Heart right ventricle (tissue), 16 donors: ENCODE results near the gene PRSS48. TPM values are rescaled to one million over a fixed set of nuclear protein-coding genes. Genes with fewer than 3 reads are reported as not detected.

Experiments used
- ATAC-seq, 8 donors: fragments of 200-7000 bp; cut with Tn5 transposase; one replicate each; pipeline ENCODE4 v1.9.1; 2020; ENCODE audit warnings: mild to moderate bottlenecking in 8 of 8, moderate library complexity in 8 of 8, moderate number of reproducible peaks in 1 of 8
- DNase-seq, 2 donors: peaks; one replicate each; pipeline ENCODE4 v3.0.0-alpha.2; 2020
- H3K27ac ChIP-seq, 10 donors: fragments of 200-600 bp; sonication (generic) in 2 of 10; one replicate each; pipeline versions ENCODE4 v1.5.0 to v1.8.0; 2020 to 2022; ENCODE audit warnings: mild to moderate bottlenecking in 3 of 10
- H3K27me3 ChIP-seq, 7 donors: fragments of 200-600 bp; one replicate each; pipeline ENCODE4 v1.8.0; 2021 to 2022; ENCODE audit warnings: mild to moderate bottlenecking in 2 of 7
- H3K36me3 ChIP-seq, 9 donors: fragments of 200-600 bp; sonication (generic) in 1 of 9; one replicate each; pipeline versions ENCODE4 v1.5.0 to v1.8.0; 2020 to 2022; ENCODE audit warnings: mild to moderate bottlenecking in 2 of 9
- H3K4me1 ChIP-seq, 9 donors: fragments of 200-600 bp; sonication (generic) in 1 of 9; one replicate each; pipeline versions ENCODE4 v1.5.0 to v1.8.0; 2020 to 2022; ENCODE audit warnings: mild to moderate bottlenecking in 4 of 9
- H3K4me3 ChIP-seq, 10 donors: fragments of 200-600 bp; sonication (generic) in 2 of 10; one replicate each; pipeline versions ENCODE4 v1.5.0 to v1.8.0; 2020 to 2022; ENCODE audit warnings: mild to moderate bottlenecking in 7 of 10, moderate library complexity in 2 of 10
- H3K9me3 ChIP-seq, 11 donors: fragments of 200-600 bp in 10 of 11; sonication (generic) in 2 of 11; one replicate each; pipeline versions ENCODE4 v1.5.0 to v1.8.0; 2013 to 2022; ENCODE audit warnings: mild to moderate bottlenecking in 2 of 11, control low read depth in 1 of 11, moderate library complexity in 1 of 11
- WGBS, 2 donors: extraction: QIAGEN DNeasy Blood & Tissue Kit; methylation state at CpG; one replicate each; pipeline ENCODE4 v1.1.7; 2013; ENCODE audit warnings: inconsistent platforms in 1 of 2; 5-methylcytosine and 5-hydroxymethylcytosine counted together
- intact Hi-C, 10 donors: fragments of 100-400 bp; cut with DNase I; formaldehyde crosslinking; loops; one replicate each; pipeline versions ENCODE4 v1.11.1 to v1.14.2; 2022
- polyA plus RNA-seq, 2 donors: library from polyadenylated mRNA; stranded (reverse); fragments of 200-250 nt; gene quantifications; one replicate each; pipeline ENCODE4 v1.2.3, GENCODE V29; 2013
- total RNA-seq, 10 donors: library from RNA; stranded (reverse); fragmentation: NEBNext Ultra II Directional in 3 of 10; extraction: Animal tissue kit (Norgen Biotek cat#: 25700) in 3 of 10; gene quantifications; one replicate each; pipeline versions ENCODE4 v1.2.1 to v1.2.4, GENCODE V29; 2021 to 2023
- TF ChIP-seq, protein P1 (sequence below), 9 donors: fragments of 200-600 bp; sonication (generic) in 2 of 9; IDR thresholded peaks; one replicate each; pipeline versions ENCODE4 v1.5.0 to v1.8.0; 2021 to 2022; ENCODE audit warnings: antibody characterized with exemption in 9 of 9, mild to moderate bottlenecking in 5 of 9, moderate library complexity in 1 of 9
- donor health status: Arrhythmogenic right ventricular cardiomyopathy.
- donor health status: ischemic (EF 13 %, LVEDD 7.1; RV severe dilation, severe dysfunction).
- donor health status: healthy with polysubstance abuse.
- donor health status: DM: no; HTN: yes; CAD: no.
- donor health status: DM: no; HTN: no; CAD: no.
- donor health status: ischemic (EF 25% LVEDD 6.9; RV normal size, moderate dysfunction).
- donor health status: ischemic (EF 25% LVEDD 5.7; RV mildly dilated, moderate dysfunction).
- donor health status: healthy.
- donor health status: DM: yes; HTN: yes; CAD: no.
- donor health status: Ischemic cardiomyopathy.
- donor health status: ischemic (EF 35%, LVEDD 5.7; RV mildly dilated, moderate dysfunction).
- donor health status: nonischemic (EF 11% LVEDD 7.7; RV severe dilation, severe dysfunction).
- donor health status: DM: yes; HTN: yes; CAD: no.
- donor health status: PGD.
- donor health status: ischemic (EF 29% LVEDD 5.4; RV normal size, mild dysfunction).
- donor health status: nonischemic (EF 23%, LVEDD 6.1; RV moderate dilation, normal function).

The PRSS48 gene
- total and polyA plus RNA-seq, 12 donors: not detected

DNA sequence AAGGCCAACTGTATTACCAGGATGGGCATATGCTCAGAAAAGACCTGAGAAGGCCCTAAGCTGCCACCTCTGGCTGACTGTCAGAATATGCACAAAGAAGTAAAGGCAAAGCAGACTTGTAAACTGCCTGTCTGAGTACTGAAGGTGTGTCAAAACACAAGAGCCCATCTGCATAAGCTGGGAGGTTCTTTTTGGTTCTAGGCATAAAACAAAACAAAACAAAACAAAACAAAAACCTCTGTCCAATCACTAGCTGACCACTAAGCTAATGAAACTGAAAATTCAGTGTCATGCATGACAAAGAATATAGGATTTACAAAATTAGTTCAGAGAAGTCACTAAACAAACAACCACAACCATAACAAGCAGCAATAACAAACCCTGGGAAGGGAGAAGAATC is 27.8 kb downstream of the PRSS48 start:
- Histone ChIP-seq H3K27me3 (no peaks in the 10 kb centered on the region), H3K36me3 (peaks cover 0 to 8% (median 0%) of the 10 kb centered on the region in 9 donors), H3K4me3 (no peak overlapping the region), H3K9me3 (peaks cover 0 to 3% (median 0%) of the 10 kb centered on the region in 11 donors), H3K4me1 (peaks cover 0 to 42% (median 28%) of the 10 kb centered on the region in 9 donors), H3K27ac (peak overlapping the region in 6 of 10 donors; percentile 4 to 44 (median 22))
- intact Hi-C loops: no loop called here
- TF ChIP-seq, protein P1, sequence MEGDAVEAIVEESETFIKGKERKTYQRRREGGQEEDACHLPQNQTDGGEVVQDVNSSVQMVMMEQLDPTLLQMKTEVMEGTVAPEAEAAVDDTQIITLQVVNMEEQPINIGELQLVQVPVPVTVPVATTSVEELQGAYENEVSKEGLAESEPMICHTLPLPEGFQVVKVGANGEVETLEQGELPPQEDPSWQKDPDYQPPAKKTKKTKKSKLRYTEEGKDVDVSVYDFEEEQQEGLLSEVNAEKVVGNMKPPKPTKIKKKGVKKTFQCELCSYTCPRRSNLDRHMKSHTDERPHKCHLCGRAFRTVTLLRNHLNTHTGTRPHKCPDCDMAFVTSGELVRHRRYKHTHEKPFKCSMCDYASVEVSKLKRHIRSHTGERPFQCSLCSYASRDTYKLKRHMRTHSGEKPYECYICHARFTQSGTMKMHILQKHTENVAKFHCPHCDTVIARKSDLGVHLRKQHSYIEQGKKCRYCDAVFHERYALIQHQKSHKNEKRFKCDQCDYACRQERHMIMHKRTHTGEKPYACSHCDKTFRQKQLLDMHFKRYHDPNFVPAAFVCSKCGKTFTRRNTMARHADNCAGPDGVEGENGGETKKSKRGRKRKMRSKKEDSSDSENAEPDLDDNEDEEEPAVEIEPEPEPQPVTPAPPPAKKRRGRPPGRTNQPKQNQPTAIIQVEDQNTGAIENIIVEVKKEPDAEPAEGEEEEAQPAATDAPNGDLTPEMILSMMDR (IDR thresholded peaks at IDR 0.05): peak in 2 of 9 donors; percentile 11 to 14
- DNase-seq (no peak), ATAC-seq (peak in 4 of 8 donors; percentile 31 to 71 (median 53))

GRCh38 chr4:151310124-151310728 is 33.3 kb downstream of the PRSS48 start:
- H3K4me1 ChIP-seq: peaks cover 4 to 49% (median 36%) of the 10 kb centered on the region in 9 donors
- H3K36me3 ChIP-seq: peaks cover 0 to 9% (median 0%) of the 10 kb centered on the region in 9 donors
- no peak for ATAC-seq

GRCh38 chr4:151313306-151314009 is 36.5 kb downstream of the PRSS48 start:
- H3K27ac ChIP-seq: peak overlapping the region in 6 of 10 donors; percentile 75 to 92 (median 88)

More at GRCh38 chr4:151310124-151310728, 33.3 kb downstream of the PRSS48 start:
- H3K4me3 ChIP-seq: no peak overlapping the region
- intact Hi-C loops: no loop called here
- WGBS, 2 donors: 92 to 95% methylated on average over 5 of the region's 5 CpGs
- DNase-seq: no peak
- peak overlapping the region in 1 of 10 donors; percentile 3 for H3K27ac ChIP-seq
- TF ChIP-seq, protein P1 (IDR thresholded peaks at IDR 0.05): no peak
- H3K9me3 ChIP-seq: no peaks in the 10 kb centered on the region
- H3K27me3 ChIP-seq: no peaks in the 10 kb centered on the region

DNA sequence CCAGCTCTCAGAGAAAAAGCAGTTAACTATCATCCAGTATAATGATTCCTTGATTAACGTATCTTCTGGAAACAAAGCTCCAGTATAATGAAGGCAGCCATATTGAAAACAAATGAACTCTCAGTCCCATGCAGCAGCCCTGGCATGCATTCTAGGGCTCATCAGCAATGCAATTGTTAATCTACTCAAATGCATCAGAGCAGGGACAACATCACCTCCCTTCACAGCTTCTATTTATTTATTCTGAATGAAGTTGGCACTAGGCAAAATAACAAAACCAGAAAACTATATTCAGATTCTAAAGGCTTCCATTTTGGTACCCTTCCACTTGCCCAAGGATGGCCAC is 37.0 kb downstream of the PRSS48 start:
- H3K27ac ChIP-seq: peak overlapping the region in 8 of 10 donors; percentile 70 to 92 (median 84)
- ATAC-seq (no peak), DNase-seq (no peak)
- no peaks in the 10 kb centered on the region for H3K27me3 ChIP-seq
- no peaks in the 10 kb centered on the region for H3K9me3 ChIP-seq
- intact Hi-C loops: no loop called here
- WGBS, 2 donors: 78 to 94% methylated on average over 1 of the region's 1 CpG
- peaks cover 7 to 72% (median 53%) of the 10 kb centered on the region in 9 donors for H3K4me1 ChIP-seq
- TF ChIP-seq, protein P1 (IDR thresholded peaks at IDR 0.05): no peak
- H3K4me3 ChIP-seq: no peak overlapping the region
- peaks cover 0 to 6% (median 0%) of the 10 kb centered on the region in 9 donors for H3K36me3 ChIP-seq

More at GRCh38 chr4:151313306-151314009, 36.5 kb downstream of the PRSS48 start:
- DNase-seq: no peak
- WGBS, 2 donors: 95% methylated on average over 6 of the region's 6 CpGs
- intact Hi-C loops: no loop called here
- Histone ChIP-seq H3K27me3 (no peaks in the 10 kb centered on the region), H3K36me3 (peaks cover 0 to 9% (median 0%) of the 10 kb centered on the region in 9 donors), H3K9me3 (no peaks in the 10 kb centered on the region), H3K4me1 (peaks cover 7 to 72% (median 49%) of the 10 kb centered on the region in 9 donors), H3K4me3 (no peak overlapping the region)
- no peak for ATAC-seq
- TF ChIP-seq, protein P1 (IDR thresholded peaks at IDR 0.05): no peak
